HCT116 (cell line): ENCODE data around the gene UVRAG. TPM values are rescaled to one million over a fixed set of nuclear protein-coding genes. Genes with fewer than 3 reads are reported as not detected.

Experiments
- ATAC-seq: fragments of 200-7000 bp; cut with Tn5 transposase; 2 replicates; pipeline ENCODE4 v1.9.1; 2020; ENCODE audit warnings: mild to moderate bottlenecking, moderate library complexity
- BruUV-seq: library from RNA; stranded (reverse); fragments of 400-500 nt; replicated peaks from 2 replicates; lab custom pipeline; 2021; lab: Mats Ljungman, UMichigan
- CTCF ChIA-PET: fragments of 300-600 bp; sonication (Branson Sonifier 250); formaldehyde crosslinking; loops from one replicate; lab custom pipeline; 2021; ENCODE audit warnings: antibody characterized with exemption; lab: Charles Lee
- POLR2A ChIA-PET: fragments of 300-600, 350-600 bp; sonication (Branson Sonifier 250); formaldehyde crosslinking; loops from one replicate; lab custom pipeline; 2021; ENCODE audit warnings: antibody characterized with exemption; lab: Charles Lee
- RAD21 ChIA-PET, 2 experiments: fragments of 300-600 bp; sonication (Branson Sonifier 250); formaldehyde crosslinking; loops; one replicate each; lab custom pipeline; 2023; ENCODE audit warnings: low total read pairs in 2 of 2; ENCODE audit not compliant: uncharacterized antibody in 2 of 2, unreplicated experiment in 2 of 2, low non-redundant PET in 1 of 2; lab: Charles Lee
- DNase-seq: peaks from one replicate; pipeline ENCODE4 v3.0.0-alpha.2; 2010; ENCODE audit warnings: low read depth, low spot score
- H2AFZ ChIP-seq: fragments of 200-600 bp; shearing (Covaris generic), sonication (generic); 2 replicates; pipeline ENCODE4 v1.6.1; 2017; ENCODE audit warnings: low read depth, mixed run types, mixed read lengths, antibody characterized with exemption, low read length; ENCODE audit not compliant: poor library complexity, severe bottlenecking
- H3K27ac ChIP-seq: 2 replicates; pipeline ENCODE4 v1.5.1; 2012; ENCODE audit warnings: low read depth, low read length
- H3K27me3 ChIP-seq: fragments of 200-600 bp; sonication (generic); 2 replicates; pipeline ENCODE4 v1.6.1; 2016; ENCODE audit warnings: mixed run types, low read length, mixed read lengths; ENCODE audit not compliant: insufficient read depth
- H3K36me3 ChIP-seq, 2 experiments: fragments of 200-500 bp in 1 of 2; fragments of 200-600 bp in 1 of 2; sonication (Bioruptor generic) in 1 of 2; sonication (generic) in 1 of 2; 2 replicates each; pipeline versions ENCODE4 v1.5.1 to v1.6.1; 2014 to 2016; ENCODE audit warnings: low read length in 2 of 2, inconsistent platforms in 1 of 2, mixed read lengths in 1 of 2, mixed run types in 1 of 2; ENCODE audit not compliant: insufficient read depth in 2 of 2, control insufficient read depth in 1 of 2
- H3K4me1 ChIP-seq, 2 experiments: fragments of 200-600 bp in 1 of 2; sonication (generic) in 1 of 2; 2 replicates each; pipeline versions ENCODE4 v1.5.1 to v1.6.1; 2012 to 2017; ENCODE audit warnings: low read length in 2 of 2, inconsistent platforms in 1 of 2, mild to moderate bottlenecking in 1 of 2, mixed read lengths in 1 of 2, mixed run types in 1 of 2, moderate library complexity in 1 of 2; ENCODE audit not compliant: insufficient read depth in 2 of 2, control insufficient read depth in 1 of 2
- H3K4me2 ChIP-seq: fragments of 200-600 bp; sonication (generic); 2 replicates; pipeline ENCODE4 v1.6.1; 2017; ENCODE audit warnings: mixed run types, low read length, mixed read lengths
- H3K4me3 ChIP-seq, 2 experiments: fragments of 200-600 bp in 1 of 2; sonication (generic) in 1 of 2; replicated peaks in 1 of 2; 2 replicates each; pipeline ENCODE4 v1.5.1; 2011 to 2016; ENCODE audit warnings: low read length in 2 of 2, control low read depth in 1 of 2, low read depth in 1 of 2, mild to moderate bottlenecking in 1 of 2, mixed read lengths in 1 of 2, mixed run types in 1 of 2
- H3K79me2 ChIP-seq: fragments of 200-600 bp; sonication (generic); 2 replicates; pipeline ENCODE4 v1.6.1; 2017; ENCODE audit warnings: mild to moderate bottlenecking, mixed run types, low read length, moderate library complexity, mixed read lengths; ENCODE audit not compliant: insufficient read depth
- H3K9ac ChIP-seq: fragments of 200-600 bp; sonication (generic); 2 replicates; pipeline ENCODE4 v1.6.1; 2016; ENCODE audit warnings: low read length, mixed read lengths
- H3K9me2 ChIP-seq: fragments of 200-600 bp; sonication (generic), shearing (Covaris generic); 2 replicates; pipeline ENCODE4 v1.6.1; 2017; ENCODE audit warnings: mixed run types, mild to moderate bottlenecking, moderate library complexity; ENCODE audit not compliant: insufficient read depth
- H3K9me3 ChIP-seq, 2 experiments: fragments of 200-500 bp in 1 of 2; fragments of 200-600 bp in 1 of 2; sonication (Bioruptor generic) in 1 of 2; sonication (generic) in 1 of 2; 2 replicates each; pipeline ENCODE4 v1.6.1; 2014 to 2017; ENCODE audit warnings: low read length in 2 of 2, mixed read lengths in 2 of 2, inconsistent platforms in 1 of 2, low read depth in 1 of 2, mild to moderate bottlenecking in 1 of 2, mixed run types in 1 of 2, moderate library complexity in 1 of 2; ENCODE audit not compliant: control insufficient read depth in 1 of 2, insufficient read depth in 1 of 2
- H4K20me1 ChIP-seq: fragments of 200-600 bp; sonication (generic), shearing (Covaris generic); 2 replicates; pipeline ENCODE4 v1.6.1; 2017; ENCODE audit warnings: mixed run types, mild to moderate bottlenecking, moderate library complexity; ENCODE audit not compliant: insufficient read depth
- CBX3 ChIP-seq: IDR thresholded peaks from 2 replicates; pipeline ENCODE4 v1.6.1; 2012; ENCODE audit warnings: low read depth
- CEBPB ChIP-seq: IDR thresholded peaks from 2 replicates; pipeline ENCODE4 v1.6.1; 2012; ENCODE audit warnings: low read depth
- EGR1 ChIP-seq: IDR thresholded peaks from 2 replicates; pipeline ENCODE4 v1.6.1; 2012; ENCODE audit warnings: low read depth
- ELF1 ChIP-seq: IDR thresholded peaks from 2 replicates; pipeline ENCODE4 v1.6.1; 2012; ENCODE audit warnings: low read depth, borderline replicate concordance
- EZH2 ChIP-seq: fragments of 200-600 bp; sonication (generic); IDR thresholded peaks from 2 replicates; pipeline ENCODE4 v1.6.1; 2017; ENCODE audit warnings: antibody characterized with exemption, mixed run types
- EZH2phosphoT487 ChIP-seq: fragments of 200-600 bp; IDR thresholded peaks from 2 replicates; pipeline ENCODE4 v1.6.1; 2018; ENCODE audit warnings: antibody characterized with exemption, borderline replicate concordance
- FOSL1 ChIP-seq: IDR thresholded peaks from 2 replicates; pipeline ENCODE4 v1.6.1; 2012; ENCODE audit warnings: low read depth
- POLR2A ChIP-seq: IDR thresholded peaks from 2 replicates; pipeline ENCODE4 v1.7.0; 2011; ENCODE audit warnings: borderline replicate concordance; ENCODE audit not compliant: insufficient read depth, insufficient read length; ENCODE audit errors: extremely low read depth
- POLR2AphosphoS5 ChIP-seq: IDR thresholded peaks from 2 replicates; pipeline ENCODE4 v1.6.1; 2011; ENCODE audit warnings: mild to moderate bottlenecking, low read depth, low read length, moderate library complexity
- RAD21 ChIP-seq: IDR thresholded peaks from 2 replicates; pipeline ENCODE4 v1.6.1; 2012; ENCODE audit warnings: low read depth, mild to moderate bottlenecking
- SIN3A ChIP-seq: IDR thresholded peaks from 2 replicates; pipeline ENCODE4 v1.6.1; 2012; ENCODE audit warnings: low read depth
- SP1 ChIP-seq: IDR thresholded peaks from 2 replicates; pipeline ENCODE4 v1.6.1; 2012; ENCODE audit warnings: low read depth
- SRF ChIP-seq: IDR thresholded peaks from 2 replicates; pipeline ENCODE4 v1.6.1; 2012; ENCODE audit warnings: low read depth
- YY1 ChIP-seq: IDR thresholded peaks from 2 replicates; pipeline ENCODE4 v1.6.1; 2011; ENCODE audit warnings: low read length, low read depth, moderate library complexity, mild to moderate bottlenecking; ENCODE audit not compliant: insufficient replicate concordance; ENCODE audit errors: extremely low read depth
- ZFX ChIP-seq: fragments of 450-650 bp; IDR thresholded peaks from 2 replicates; pipeline ENCODE4 v1.6.1; 2017
- ZNF274 ChIP-seq: fragments of 200-500 bp; sonication (Bioruptor generic); IDR thresholded peaks from 2 replicates; pipeline ENCODE4 v1.6.1; 2014; ENCODE audit warnings: mild to moderate bottlenecking, low read depth, low read length, inconsistent platforms
- intact Hi-C: fragments of 100-400 bp; cut with micrococcal nuclease; formaldehyde crosslinking; loops from 2 replicates; pipeline ENCODE4 v1.10.0; 2022
- total RNA-seq: library from RNA; stranded (reverse); gene quantifications from one replicate; pipeline ENCODE4 v1.2.1, GENCODE V29; 2021; ENCODE audit not compliant: unreplicated experiment
- TF ChIP-seq, protein P1 (sequence below): IDR thresholded peaks from 2 replicates; pipeline ENCODE4 v1.6.1; 2011; ENCODE audit warnings: mild to moderate bottlenecking, low read length, moderate library complexity; ENCODE audit not compliant: insufficient replicate concordance; ENCODE audit errors: extremely low read depth
- TF ChIP-seq, protein P2 (sequence below), 3 experiments: fragments of 200-600 bp in 1 of 3; sonication (generic) in 1 of 3; IDR thresholded peaks in 2 of 3; conservative IDR thresholded peaks in 1 of 3; 2 replicates each; pipeline ENCODE4 v1.5.1; 2012 to 2017; ENCODE audit warnings: low read depth in 2 of 3, low read length in 2 of 3, antibody characterized with exemption in 1 of 3, borderline replicate concordance in 1 of 3, control low read depth in 1 of 3, mild to moderate bottlenecking in 1 of 3, mixed read lengths in 1 of 3, mixed run types in 1 of 3, moderate library complexity in 1 of 3; ENCODE audit not compliant: insufficient read depth in 1 of 3
- TF ChIP-seq, protein P3 (sequence below): IDR thresholded peaks from 2 replicates; pipeline ENCODE4 v1.6.1; 2012; ENCODE audit warnings: low read depth
- TF ChIP-seq, protein P4 (sequence below): IDR thresholded peaks from 2 replicates; pipeline ENCODE4 v1.6.1; 2012

The UVRAG gene
- total RNA-seq, 1 experiment from 2014 or later: 12.3 TPM

DNA sequence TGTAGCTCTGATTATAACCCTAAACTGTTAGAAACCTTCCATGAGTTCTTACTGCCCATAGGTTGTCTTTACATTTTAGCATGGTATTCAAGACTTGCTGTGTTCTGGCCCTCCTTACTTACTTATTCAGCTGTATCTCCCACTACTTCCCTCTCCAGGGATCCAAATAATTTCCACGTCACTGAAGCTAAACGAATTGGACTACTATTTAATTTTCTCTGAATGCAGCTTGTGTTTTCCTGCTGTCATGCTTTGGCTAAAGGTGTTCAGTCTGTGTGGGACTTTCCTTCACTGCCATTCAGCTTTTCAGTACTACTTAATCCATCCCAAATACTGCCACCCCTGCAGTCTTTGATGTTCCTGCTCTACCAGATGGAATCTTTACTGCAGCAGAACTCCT lies 88.3 kb downstream of the UVRAG start:
- no peak for TF ChIP-seq ELF1
- TF ChIP-seq EGR1: no peak
- no peak for TF ChIP-seq EZH2
- no peak for TF ChIP-seq CEBPB
- TF ChIP-seq RAD21: no peak
- TF ChIP-seq, protein P1, sequence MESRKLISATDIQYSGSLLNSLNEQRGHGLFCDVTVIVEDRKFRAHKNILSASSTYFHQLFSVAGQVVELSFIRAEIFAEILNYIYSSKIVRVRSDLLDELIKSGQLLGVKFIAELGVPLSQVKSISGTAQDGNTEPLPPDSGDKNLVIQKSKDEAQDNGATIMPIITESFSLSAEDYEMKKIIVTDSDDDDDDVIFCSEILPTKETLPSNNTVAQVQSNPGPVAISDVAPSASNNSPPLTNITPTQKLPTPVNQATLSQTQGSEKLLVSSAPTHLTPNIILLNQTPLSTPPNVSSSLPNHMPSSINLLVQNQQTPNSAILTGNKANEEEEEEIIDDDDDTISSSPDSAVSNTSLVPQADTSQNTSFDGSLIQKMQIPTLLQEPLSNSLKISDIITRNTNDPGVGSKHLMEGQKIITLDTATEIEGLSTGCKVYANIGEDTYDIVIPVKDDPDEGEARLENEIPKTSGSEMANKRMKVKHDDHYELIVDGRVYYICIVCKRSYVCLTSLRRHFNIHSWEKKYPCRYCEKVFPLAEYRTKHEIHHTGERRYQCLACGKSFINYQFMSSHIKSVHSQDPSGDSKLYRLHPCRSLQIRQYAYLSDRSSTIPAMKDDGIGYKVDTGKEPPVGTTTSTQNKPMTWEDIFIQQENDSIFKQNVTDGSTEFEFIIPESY: no peak
- no peak for TF ChIP-seq POLR2AphosphoS5
- no peak for TF ChIP-seq POLR2A
- no peak for TF ChIP-seq SRF
- TF ChIP-seq SIN3A: no peak
- TF ChIP-seq EZH2phosphoT487: no peak
- TF ChIP-seq CBX3: no peak
- TF ChIP-seq YY1: no peak
- TF ChIP-seq ZNF274: no peak
- TF ChIP-seq ZFX: no peak
- TF ChIP-seq, protein P2, sequence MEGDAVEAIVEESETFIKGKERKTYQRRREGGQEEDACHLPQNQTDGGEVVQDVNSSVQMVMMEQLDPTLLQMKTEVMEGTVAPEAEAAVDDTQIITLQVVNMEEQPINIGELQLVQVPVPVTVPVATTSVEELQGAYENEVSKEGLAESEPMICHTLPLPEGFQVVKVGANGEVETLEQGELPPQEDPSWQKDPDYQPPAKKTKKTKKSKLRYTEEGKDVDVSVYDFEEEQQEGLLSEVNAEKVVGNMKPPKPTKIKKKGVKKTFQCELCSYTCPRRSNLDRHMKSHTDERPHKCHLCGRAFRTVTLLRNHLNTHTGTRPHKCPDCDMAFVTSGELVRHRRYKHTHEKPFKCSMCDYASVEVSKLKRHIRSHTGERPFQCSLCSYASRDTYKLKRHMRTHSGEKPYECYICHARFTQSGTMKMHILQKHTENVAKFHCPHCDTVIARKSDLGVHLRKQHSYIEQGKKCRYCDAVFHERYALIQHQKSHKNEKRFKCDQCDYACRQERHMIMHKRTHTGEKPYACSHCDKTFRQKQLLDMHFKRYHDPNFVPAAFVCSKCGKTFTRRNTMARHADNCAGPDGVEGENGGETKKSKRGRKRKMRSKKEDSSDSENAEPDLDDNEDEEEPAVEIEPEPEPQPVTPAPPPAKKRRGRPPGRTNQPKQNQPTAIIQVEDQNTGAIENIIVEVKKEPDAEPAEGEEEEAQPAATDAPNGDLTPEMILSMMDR (IDR thresholded peaks at IDR 0.05 in 2 of 3, conservative IDR thresholded peaks at IDR 0.05 in 1 of 3; ENCODE audit: borderline replicate concordance in 1 of 3, insufficient read depth in 1 of 3, low read depth in 2 of 3, low read length in 2 of 3): no peak
- no peak for TF ChIP-seq FOSL1
- no peak for TF ChIP-seq SP1
- TF ChIP-seq, protein P3, sequence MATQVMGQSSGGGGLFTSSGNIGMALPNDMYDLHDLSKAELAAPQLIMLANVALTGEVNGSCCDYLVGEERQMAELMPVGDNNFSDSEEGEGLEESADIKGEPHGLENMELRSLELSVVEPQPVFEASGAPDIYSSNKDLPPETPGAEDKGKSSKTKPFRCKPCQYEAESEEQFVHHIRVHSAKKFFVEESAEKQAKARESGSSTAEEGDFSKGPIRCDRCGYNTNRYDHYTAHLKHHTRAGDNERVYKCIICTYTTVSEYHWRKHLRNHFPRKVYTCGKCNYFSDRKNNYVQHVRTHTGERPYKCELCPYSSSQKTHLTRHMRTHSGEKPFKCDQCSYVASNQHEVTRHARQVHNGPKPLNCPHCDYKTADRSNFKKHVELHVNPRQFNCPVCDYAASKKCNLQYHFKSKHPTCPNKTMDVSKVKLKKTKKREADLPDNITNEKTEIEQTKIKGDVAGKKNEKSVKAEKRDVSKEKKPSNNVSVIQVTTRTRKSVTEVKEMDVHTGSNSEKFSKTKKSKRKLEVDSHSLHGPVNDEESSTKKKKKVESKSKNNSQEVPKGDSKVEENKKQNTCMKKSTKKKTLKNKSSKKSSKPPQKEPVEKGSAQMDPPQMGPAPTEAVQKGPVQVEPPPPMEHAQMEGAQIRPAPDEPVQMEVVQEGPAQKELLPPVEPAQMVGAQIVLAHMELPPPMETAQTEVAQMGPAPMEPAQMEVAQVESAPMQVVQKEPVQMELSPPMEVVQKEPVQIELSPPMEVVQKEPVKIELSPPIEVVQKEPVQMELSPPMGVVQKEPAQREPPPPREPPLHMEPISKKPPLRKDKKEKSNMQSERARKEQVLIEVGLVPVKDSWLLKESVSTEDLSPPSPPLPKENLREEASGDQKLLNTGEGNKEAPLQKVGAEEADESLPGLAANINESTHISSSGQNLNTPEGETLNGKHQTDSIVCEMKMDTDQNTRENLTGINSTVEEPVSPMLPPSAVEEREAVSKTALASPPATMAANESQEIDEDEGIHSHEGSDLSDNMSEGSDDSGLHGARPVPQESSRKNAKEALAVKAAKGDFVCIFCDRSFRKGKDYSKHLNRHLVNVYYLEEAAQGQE: no peak
- TF ChIP-seq, protein P4, sequence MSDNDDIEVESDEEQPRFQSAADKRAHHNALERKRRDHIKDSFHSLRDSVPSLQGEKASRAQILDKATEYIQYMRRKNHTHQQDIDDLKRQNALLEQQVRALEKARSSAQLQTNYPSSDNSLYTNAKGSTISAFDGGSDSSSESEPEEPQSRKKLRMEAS: no peak
- Histone ChIP-seq H3K4me2 (no peak overlapping the region), H3K27ac (no peak overlapping the region), H3K27me3 (no peaks in the 10 kb centered on the region), H4K20me1 (no peaks in the 10 kb centered on the region; the same call in 1 of the 2 replicates), H3K9me2 (no peaks in the 10 kb centered on the region), H3K9me3 (no peaks in the 10 kb centered on the region), H3K79me2 (no peaks in the 10 kb centered on the region), H3K4me1 (no peaks in the 10 kb centered on the region), H2AFZ (no peak overlapping the region), H3K4me3 (no peak overlapping the region), H3K36me3 (no peaks in the 10 kb centered on the region), H3K9ac (no peak overlapping the region)
- no peak for DNase-seq
- ChIA-PET RAD21 (no interaction called here), CTCF (interaction anchor here (0.8 to 3.9 kb wide), 2 partner anchors 249 to 416 kb away, joined by 3 to 17 read pairs; no protein-coding TSS in a partner anchor), POLR2A (no interaction called here)
- intact Hi-C loops: no loop called here
- no peak for ATAC-seq
- BruUV-seq: no TSS peak
